GM21367 (cell line): Measurements from ENCODE around the gene ELP1.
"Not testable (repeated sequence)": the region's sequence is repeated elsewhere in the genome, so short reads cannot be mapped to it uniquely, and the experiment has no call there.

Experiments
- ATAC-seq: cut with Tn5 transposase; IDR thresholded peaks from one replicate; pipeline ENCODE4 v1.9.1; 2021; ENCODE audit not compliant: unreplicated experiment

Gene ELP1

DNA sequence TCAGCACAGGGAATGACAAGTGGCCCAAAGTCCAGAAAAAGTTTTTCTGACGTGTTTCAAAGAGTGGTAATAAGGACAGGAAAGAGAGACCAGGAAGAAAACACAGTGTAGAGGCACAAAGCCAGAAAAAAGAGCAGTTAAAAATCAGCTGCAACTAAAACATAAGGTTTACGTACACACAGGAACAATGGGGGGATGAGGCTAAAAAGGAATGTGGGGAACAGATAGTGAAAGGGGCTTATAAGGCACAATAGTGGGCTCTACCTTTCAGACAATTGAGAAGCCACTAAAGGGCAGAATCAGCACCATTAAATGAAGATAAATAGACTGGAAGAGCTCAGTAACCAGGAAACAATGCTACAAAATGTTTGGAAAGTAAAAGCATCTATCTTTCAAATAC lies 5.5 kb downstream of the ELP1 start:
- no peak for ATAC-seq

DNA sequence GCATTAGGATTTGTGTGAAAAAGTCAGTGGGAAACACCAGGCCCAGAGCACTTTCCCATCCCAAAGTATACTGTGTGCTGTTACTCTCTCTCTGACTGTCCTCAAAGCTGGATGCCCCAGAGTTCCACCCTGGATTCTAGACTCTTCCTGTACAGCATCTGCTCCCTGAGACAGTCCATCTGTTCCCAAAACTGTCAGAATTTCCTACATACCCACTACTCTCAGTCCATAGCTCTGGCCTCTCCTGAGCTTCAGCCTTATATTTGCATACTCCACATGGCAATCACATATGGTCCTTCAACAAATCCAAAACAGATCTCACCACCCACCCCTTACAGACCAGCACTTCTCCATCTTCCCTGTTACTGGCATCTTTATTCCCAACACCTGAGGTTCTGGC lies 9.5 kb downstream of the ELP1 start:
- ATAC-seq: no peak

DNA sequence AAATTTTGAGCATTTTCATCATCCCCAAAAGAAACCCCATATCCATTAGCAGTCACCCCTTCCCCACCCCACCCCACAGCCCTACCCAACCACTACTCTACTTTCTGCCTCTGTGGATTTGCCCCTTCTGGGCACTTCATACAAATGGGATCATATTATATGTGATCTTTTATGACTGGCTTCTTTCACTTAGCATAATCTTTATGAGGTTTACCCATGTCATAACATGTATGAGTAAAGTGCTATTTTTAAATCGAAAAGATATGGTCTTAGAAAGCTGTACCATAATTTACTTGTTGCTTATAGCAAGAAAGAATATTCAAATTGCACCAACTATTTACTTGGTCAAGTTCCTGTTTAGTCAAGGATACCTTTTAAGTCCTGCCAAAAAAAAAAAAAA lies 12.7 kb downstream of the ELP1 start:
- ATAC-seq: no peak

DNA sequence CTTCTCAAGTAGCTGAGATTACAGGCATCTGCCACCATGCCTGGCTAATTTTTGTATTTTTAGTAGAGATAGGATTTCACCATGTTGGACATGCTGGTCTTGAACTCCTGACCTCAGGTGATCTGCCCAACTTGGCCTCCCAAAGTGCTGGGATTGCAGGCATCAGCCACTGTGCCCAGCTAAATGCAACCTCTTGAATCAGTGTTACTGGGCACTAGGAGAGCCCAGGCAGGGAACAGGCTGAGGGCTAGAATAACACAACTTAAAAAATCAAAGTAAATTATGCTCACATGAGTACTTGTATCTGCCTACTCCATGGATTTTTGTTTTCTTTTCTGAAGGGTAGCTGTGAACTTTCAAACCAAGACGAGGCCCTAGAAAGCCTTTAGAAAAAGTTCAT lies 13.5 kb downstream of the ELP1 start:
- ATAC-seq: not testable (repeated sequence)

DNA sequence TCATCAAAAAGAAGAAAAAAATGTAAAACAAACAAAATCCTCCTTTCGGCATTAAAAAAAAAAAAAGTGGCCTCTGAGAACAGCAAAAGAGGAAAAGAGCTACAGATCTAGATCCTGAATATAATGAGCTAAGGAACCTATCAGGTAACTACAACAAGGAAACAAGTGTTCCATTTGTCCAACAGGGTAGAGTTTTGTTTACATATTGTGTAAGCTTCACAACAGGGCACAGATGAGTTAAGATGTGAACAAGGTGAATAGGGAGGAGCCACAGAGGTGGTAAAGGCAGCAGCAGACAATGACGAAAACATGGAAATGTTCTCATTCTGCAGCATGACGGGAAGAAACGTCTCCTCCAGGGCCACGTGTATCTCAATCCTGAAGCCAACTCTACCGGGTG lies 14.4 kb downstream of the ELP1 start:
- ATAC-seq: no peak

GRCh38 chr9:108913391-108913790 lies 20.5 kb downstream of the ELP1 start:
- no peak for ATAC-seq

- no peak for ATAC-seq
These were observed 22.1 kb downstream of the ELP1 start for GRCh38 chr9:108911820-108912219.

GRCh38 chr9:108910914-108911313 lies 23.0 kb downstream of the ELP1 start:
- ATAC-seq: no peak

GRCh38 chr9:108910402-108910801 lies 23.5 kb downstream of the ELP1 start:
- no peak for ATAC-seq

DNA sequence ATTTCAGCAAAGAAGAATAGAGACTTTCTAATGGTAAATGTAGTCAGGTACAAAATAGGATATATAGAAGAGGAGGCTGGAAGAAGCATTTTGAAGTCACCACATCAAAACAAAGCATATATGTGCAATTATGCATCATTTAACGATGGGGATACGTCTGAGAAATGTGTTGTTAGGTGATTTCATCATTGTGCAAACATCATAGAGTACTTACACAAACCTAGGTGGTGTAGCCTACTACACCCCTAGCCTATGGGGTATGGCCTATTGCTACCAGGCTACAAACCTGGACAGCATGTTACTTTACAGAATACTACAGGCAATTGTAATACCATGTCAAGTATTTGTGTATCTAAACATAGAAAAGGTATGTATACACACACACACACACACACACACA lies 28.4 kb downstream of the ELP1 start:
- no peak for ATAC-seq

GRCh38 chr9:108904161-108904560 lies 29.8 kb downstream of the ELP1 start:
- no peak for ATAC-seq

DNA sequence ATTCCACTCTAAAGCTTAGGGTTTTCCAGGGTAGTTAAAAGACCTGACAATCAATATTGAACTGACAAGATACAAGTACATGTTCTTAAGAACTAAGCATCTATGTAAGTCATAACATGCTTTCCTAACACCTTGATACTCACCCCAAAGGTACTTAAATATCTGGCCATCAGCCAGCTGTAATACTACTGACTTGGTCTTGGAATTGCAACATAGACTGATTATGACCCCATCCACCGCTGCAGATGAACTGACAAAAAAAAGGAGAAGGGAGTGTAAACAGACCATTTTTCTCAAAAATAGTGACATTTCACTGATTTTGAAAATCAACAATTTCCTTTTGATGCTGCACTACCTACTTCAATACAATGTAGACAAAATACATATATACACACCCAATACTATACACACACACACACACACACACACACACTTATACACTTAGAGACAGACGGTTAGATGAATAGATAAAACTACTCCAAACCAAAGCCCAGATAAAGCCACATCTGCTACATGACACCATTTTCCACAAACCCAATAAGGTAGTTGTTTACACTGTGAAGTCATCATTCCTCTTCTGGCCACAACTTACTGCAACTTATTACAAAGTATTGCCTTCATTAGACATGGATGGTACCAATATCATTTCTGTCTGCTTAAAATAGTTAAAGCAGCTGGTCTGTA lies 30.4 kb downstream of the ELP1 start:
- ATAC-seq: no peak

DNA sequence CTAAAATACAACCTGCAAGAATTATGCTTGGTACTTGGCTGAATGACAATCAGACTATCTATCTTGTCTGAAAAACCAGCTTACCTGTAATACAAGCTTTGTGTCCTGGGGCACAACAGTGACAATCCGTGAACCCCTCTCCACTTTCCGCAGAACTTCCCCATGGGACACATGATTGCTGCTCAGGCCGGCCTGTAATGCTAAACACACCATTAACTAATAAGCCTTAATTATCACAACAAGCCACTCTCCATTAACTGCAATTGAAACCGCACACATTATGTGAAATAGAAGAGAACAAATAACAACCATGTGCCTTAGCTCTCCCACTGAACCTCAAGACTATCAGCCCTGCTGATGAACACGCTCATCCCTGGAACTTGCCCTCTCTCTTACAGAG lies 33.7 kb downstream of the ELP1 start:
- ATAC-seq: no peak

DNA sequence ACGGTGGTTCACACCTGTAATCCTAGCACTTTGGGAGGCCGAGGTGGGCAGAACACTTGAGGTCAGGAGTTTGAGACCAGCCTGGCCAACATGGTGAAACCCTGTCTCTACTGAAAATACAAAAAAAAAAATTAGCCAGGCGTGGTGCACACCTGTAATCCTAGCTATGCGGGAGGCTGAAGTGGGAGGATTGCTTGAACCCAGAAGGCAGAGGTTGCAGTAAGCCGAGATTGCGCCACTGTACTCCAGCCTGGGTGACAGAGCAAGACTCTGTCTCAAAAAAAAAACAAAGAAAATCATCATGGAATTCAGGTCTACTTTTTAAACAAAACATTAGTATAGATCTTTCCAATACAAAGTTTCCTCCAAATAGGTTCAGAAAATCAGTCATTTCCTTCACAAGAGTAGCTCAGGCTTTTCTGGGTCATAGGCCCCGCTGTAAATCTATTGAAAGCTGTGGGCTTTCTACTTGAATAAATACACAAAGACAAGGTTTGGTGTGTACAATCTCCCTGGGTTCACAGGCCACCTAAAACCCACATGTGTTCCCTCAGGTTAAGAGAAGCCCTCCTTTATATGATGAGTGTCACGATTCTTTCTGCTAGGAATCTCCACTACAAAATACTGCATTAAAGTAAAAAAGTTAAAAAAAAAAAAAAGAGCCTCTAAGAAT lies 34.8 kb downstream of the ELP1 start:
- not testable (repeated sequence) for ATAC-seq

- ATAC-seq: no peak
These were observed 36.4 kb downstream of the ELP1 start for GRCh38 chr9:108897324-108898096.

DNA sequence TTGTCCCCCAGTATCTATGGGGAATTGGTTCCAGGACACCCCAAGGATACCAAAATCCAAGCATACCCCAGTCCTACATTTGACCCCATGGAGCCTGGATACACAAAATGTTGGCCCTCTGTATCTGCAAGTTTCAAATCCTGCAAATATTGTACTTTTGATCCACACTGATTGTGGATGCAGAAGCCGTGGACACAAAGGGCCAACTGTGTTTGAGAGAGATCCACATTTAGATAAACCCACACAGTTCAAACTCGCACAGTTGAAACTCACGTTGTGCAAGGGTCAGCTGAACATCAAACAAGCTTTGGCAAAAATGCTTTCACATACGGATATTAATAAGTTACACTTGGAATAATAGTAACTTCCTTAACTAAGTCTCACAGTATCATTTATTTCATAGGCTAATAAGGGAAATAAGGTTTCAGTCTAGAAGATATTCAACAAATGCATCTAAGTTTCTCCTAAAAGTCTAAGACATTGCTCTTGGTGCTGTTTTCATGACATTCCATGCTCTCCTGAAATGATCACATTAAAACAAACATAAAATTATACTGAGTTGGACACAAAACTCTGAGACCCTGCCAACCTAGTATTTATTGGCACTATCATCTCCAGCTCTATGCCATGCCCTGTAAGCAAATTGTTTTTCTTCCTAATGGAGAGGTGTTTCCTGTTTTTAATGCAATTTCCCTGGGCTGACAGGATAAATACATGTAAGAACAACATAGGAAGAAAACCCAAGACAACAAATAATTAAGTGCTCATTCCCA lies 39.5 kb downstream of the ELP1 start:
- no peak for ATAC-seq

DNA sequence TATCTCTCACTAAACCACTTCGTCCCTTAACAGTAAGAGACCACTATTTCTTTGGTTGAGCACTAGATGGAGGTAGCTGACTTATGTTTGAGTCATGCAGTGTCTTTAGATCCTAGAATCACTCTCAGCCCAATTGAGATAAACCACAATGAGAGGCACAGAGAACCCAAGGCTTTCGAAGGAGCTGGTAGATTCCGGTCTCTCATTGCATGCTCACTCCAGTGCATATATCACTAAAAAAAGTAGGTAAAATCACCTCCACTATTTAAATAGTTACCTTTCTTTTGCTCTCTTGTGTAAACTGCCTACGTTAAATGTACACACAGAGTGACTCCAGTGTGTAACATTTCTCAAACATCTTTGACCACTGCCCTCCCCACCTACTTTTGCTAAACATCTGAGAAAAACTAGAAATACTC lies 44.3 kb downstream of the ELP1 start:
- ATAC-seq: no peak

- ATAC-seq: not testable (repeated sequence)
These were observed 47.2 kb downstream of the ELP1 start for GRCh38 chr9:108886594-108887271.

GRCh38 chr9:108885643-108886348 lies 48.1 kb downstream of the ELP1 start:
- peak; percentile 99 for ATAC-seq

GRCh38 chr9:108884701-108885100 lies 49.2 kb downstream of the ELP1 start:
- ATAC-seq: no peak
